Activated CD4-positive, CD25-positive, alpha-beta regulatory T cell treated with anti-CD3 and anti-CD28 coated beads, Interleukin-2, amount 50 U/mL, for 24 hours (primary cell): ENCODE data around the gene CFAP298.
"Not testable (repeated sequence)": the region's sequence is repeated elsewhere in the genome, so short reads cannot be mapped to it uniquely, and the experiment has no call there.

Source experiments
- ATAC-seq, 2 donors: fragments of 150-1000 bp; cut with Tn5 transposase; one replicate each; pipeline ENCODE4 v1.10.0; 2021; ENCODE audit warnings: mild to moderate bottlenecking in 1 of 2, moderate library complexity in 1 of 2

The CFAP298 gene, protein sequence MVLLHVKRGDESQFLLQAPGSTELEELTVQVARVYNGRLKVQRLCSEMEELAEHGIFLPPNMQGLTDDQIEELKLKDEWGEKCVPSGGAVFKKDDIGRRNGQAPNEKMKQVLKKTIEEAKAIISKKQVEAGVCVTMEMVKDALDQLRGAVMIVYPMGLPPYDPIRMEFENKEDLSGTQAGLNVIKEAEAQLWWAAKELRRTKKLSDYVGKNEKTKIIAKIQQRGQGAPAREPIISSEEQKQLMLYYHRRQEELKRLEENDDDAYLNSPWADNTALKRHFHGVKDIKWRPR

DNA sequence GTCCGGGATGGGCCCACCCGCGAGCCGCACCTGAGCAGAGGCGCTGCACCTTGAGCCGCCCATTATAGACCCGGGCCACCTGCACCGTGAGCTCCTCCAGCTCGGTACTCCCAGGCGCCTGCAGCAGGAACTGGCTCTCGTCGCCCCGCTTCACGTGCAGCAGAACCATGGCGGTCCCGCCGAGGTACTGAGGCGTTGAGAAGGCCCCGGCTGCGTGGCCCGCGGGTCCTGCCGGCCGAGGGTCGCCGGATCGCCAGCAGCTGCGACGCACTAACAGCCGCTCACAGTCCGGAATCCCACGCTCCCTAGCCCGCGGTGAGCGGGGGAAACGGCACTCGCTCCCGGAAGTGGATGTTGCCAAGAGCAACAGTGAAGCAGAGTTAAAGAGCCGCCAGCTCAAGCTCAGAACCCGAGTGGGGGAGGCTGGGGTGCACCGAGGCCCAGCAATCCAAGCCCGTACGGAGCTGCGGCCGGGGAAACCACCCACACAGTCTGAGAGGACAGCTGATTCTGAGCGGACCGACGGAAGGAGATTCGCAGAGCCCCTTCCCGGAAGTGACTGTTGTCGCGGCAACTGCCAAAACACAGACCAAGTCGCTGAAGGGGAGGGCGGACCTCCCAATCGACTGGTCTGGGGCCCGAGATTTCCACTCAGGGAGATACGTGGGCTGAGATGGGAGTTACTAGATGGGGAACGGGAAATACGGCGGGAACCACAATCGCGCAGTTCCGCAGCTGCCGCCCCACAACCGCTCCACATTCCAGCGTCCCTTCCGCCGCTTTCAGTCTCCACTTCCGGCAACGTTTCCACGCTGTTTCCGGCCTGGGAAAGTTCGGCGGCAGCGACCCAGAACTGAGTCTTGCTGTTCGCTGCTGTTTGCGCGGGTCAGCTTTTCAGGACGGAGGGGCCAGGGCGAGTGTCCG is at the start of gene CFAP298:
CFAP298 (minus strand) TSS at position 303 of the 924 bp plus-strand sequence; CDS start at position 169, 134 bp downstream.
- ATAC-seq, result peak; percentile 93

DNA sequence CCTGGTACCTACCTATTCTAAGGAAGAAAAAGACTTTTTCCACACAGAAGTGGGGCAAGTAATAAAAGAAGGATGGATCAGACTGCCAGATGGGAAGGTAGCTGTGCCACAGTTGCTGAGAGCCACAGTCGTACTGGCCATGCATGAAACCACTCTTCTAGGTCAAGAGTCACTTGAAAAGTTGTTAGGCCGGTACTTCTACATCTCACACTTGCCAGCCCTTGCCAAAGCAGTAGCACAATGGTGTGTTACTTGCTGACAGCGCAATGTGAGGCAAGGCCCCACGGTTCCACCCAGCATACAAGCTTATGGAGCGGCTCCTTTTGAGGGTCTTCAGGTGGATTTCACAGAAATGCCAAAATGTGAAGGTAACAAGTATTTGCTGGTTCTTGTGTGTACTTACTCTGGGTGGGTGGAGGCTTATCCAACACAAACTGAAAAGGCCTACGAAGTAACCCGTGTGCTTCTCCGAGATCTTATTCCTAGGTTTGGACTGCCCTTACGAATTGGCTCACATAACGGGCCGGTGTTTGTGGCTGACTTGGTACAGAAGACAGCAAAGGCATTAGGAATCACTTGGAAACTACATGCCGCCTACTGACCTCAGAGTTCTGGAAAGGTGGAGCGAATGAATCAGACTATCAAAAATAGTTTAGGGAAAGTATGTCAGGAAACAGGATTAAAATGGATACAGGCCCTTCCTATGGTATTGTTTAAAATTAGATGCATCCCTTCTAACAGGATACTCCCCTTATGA is 49.0 kb upstream of the CFAP298 start:
- not testable (repeated sequence) for ATAC-seq

DNA sequence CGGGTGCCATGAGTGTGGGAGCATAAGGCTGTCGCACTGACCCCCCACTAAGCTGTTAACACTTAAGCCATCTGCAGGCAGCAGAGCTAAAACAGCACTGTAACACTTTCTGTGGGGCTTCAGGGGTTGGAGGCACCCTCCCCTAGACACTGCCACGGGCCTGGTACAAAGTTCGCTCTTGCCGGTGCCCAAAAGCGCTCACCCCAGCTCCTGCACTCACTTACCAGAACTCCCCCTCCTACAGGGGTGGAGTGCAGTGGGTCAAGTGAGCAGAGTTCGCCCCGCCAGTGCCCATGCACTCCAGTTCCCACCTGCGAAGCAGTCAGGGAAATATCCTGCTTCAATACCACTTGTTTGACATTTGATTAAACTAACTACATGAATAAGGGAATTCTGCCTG is 46.3 kb upstream of the CFAP298 start:
- no peak for ATAC-seq

DNA sequence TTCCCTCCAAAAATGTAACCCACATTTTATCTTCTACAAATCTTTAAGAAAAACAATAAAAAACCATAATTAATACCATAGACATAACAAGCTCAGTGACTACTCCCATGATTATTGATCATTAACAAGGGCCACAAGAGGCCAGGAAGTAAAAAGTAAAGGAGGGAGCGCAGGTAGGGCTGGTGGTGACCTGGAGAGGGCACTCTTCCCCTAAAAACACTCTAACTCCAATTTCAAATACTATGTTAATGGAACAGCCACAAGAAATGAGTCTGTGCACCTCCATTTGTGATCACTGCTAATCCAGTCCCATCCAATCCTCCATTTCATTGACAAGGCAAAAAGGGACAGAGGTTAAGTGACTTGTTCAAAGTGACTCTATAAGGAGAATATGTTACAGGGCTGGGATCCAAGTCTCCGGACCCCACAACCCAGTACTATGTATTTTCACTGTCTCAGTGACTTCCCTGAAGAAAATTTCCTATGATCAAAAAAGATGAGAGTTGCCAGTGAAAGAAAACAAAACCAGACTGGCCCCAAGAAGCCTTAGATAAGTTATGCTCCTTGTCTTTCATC is 41.2 kb upstream of the CFAP298 start:
- ATAC-seq, result no peak

DNA sequence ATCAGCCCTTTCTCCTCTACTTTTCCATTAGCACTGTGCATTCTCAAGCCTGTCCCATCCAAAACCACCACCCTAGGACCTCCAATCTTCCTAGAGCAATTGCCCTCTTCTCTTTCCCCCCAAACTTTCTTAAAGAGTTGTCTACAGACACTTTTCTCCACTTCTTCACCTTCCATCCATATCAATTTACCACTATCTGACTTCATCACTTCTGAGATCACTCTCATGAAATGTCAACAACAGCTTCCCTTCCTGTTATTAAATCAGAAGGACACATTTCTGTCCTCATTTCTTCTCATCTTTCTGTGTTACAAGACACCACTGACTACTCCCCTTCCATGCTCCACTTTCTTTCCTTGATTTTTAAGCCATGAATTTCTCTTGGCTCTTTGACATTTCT is 36.0 kb upstream of the CFAP298 start:
- ATAC-seq, result no peak

DNA sequence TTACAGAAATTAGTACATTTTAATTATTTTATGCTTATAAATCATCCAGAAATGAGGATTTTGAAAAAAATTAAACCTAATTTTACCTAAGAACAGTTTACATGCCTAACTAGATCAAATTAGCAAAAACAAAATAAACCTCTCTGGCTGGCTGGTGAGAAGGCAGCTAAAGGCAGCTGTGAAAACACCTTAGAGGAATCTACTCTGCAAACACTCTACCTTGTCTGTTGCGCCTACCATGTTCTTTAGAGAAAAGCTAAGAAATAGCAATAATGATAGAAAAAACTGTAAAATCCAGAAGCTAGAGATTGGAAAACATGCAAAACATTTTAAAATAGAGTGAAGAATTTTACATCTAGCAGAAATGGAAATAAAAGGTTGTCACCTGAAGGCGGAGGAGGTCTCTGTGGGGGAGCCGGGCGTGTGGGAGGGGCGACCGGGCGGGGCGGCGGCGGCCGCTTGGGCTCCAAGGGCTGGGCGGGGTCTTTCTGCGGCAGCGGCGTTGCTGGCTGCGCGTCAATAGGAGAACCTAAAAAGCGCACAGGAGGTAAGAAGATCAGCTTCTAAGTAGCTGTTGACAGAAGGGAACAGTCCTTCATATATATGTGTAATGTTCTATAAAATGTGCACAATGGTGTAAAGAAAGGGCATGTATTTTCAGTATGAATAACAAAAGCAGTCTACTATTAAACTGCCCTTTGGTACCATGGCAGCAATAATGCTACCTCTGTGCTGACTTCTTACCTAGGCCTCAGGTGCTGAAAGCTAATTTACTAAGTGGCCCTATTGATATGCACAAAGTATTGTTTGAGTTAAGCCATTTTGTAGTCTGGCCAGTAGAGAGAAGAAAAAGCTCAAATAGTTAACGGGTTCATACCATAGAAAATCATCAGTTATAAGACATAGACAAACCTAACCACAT is 33.3 kb upstream of the CFAP298 start:
- no peak for ATAC-seq

DNA sequence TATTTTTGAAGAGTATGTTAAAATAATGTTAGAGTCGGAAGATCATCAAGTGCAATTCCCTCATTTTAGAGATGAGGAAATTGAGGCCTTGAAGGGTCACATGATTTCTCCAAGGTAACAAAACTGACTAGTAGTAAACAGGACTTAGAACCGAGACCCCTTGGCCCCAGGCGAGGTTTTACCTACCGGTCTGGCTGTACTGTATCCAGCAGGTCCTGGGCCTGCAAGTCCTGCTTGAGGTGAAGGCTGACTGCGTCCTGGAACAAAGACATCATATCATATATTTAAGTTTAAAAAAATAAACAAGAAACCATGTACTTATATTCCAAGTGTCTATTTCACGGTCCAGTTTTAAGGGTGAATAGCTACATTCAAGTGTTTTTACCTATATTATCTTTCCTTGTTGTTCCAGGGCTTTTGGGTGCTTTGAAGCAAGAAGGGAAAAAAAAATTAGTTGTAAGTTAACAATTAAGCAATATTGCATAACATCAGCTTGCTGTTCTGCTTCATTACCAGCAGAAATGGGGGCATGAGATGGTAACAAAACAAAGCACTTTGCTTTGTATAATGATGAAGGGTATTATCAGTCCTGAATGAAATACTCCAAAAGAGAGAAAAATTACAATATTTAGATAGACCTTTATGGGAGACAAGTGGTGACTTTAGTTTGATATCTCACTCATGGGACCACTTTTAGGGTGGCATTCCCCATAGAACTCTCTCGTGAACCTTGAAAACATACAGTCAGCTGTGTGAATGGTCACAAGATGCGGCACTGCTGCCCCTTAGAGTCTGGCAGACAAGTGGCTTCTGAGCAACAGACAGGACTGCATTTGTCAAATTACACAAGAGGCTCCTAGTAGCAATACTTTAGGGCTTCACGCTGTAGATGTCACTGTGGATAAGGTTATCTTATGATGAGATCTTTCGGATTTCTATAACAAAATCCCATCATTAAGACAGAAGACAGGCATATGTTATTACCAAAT is 29.8 kb upstream of the CFAP298 start:
- no peak for ATAC-seq

DNA sequence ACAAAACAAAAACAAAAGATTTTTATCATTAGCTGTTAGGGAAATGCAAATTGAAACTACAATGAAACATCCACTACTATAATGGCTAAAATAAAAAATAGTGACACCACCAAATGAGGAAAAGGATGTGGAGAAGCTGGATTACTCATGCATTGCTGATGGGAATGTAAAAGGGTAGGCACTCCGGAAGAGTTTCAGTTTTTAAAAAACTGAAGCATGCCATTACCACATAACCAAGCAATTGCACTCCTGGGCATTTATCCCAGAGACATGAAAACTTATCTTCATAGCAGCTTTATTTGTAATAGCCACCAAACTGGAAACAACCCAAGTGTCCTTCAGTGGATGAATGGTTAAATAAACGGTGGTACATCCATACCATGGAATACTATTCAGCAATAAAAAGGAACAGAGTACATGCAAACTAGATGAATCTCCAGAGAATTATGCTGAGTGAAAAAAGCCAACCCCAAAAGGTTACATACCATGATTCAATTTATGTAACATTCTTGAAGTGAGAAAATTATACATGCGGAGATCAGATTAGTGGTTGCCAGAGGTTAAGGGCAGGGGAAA is 14.5 kb upstream of the CFAP298 start:
- no peak for ATAC-seq

DNA sequence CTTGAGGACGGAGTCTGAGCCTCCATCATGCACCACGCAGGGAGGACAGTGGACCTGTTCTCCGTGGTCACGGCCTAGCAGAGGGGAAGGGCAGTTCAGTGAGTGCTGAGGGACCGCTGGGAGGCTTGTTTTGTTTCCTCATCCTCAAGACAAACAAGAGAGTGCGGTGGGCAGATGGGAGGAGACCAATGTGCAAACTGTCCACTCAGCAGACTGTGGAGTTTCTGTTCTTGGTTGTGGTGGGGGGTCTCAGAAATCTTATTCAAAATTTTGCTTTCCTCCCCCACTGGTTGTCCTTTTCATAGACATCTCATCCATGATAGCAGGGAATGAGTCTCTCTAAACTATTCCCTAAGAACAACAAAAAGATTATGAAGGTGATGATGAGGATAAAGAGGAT is 6.0 kb upstream of the CFAP298 start:
- ATAC-seq, result not testable (repeated sequence)

DNA sequence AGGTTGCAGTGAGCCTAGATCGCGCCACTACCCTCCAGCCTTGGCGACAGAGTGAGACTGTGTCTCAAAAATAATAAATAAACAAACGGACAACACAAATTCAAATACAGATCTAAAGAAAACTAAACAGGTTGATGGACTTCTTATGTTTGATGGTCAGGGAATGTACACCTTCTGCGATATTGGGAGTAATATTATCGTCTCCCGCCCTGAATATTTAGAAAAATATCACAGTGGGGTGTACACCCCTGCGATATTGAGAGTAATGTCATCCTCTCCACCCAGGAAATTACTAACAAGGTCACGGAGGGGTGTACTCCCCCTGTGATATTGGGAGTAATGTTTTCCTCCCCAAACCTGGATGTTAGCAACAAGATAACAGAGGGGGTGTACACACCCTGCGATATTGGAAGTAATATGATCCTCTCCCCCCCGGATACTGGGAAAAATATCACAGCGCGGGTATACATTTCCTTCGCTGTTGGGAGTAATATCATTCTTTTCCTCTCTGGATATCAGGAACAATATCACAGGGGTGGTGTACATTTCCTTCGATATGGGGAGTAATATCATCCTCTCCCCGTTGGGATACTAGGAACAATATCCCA is 1.4 kb upstream of the CFAP298 start:
- ATAC-seq, result no peak

DNA sequence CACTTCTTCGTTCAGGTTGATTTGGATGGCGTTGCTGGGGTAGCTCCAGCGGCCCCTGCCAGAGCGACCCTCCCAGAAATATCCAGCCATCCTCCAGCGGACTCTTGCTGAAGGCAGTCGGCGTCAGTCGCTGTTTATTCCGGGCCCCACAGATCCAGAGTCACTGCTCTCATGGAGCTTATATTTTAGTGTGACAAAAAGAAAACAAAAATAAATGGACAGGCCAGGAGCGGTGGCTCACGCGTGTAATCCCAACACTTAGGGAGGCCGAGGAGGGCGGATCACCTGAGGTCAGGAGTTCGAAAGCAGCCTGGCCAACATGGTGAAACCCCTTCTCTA is 791 bp upstream of the CFAP298 start:
- peak in 1 of 2 donors; percentile 7 for ATAC-seq

DNA sequence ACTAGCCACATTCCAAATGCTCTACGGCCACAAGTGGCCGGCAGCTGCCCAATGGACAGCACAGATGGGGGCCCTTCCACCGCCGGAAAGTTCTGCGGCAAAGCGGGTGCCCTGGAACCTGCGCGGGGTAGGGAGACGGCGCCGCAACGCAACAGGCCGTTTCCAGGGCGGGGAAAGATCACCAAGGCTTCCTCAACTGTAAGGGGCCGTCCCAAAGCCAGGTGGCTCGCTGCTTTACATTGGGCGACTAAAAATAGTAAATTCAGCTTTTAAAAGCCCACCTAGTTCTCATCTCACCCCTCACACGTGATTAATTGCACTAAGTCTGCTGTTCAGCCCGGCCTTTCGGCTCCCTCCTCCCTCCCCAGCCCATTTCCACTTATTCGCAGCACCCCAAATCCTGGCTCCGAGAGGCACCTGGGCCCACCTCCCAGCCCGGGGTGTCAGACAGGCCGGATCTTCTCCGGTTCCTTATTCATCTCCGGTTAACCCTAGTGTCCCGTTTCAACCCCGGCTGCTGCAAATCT is 643 bp downstream of the CFAP298 start:
- ATAC-seq, result no peak

DNA sequence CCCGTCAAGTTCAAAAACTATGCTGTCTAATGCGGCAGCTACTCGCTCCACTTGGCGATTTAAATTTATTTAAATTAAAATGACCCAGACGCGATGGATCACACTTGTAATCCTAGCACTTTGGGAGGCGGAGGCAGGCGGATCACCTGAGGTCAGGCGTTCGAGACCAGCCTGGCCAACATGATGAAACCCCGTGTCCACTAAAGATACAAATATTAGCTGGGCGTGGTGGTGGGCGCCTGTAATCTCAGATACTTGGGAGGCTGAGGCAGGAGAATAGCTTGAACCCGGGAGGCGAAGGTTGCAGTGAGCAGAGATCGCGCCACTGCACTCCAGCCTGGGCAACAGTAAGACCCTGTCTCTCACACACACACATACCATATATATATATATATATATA is 1.2 kb downstream of the CFAP298 start:
- ATAC-seq, result not testable (repeated sequence)

DNA sequence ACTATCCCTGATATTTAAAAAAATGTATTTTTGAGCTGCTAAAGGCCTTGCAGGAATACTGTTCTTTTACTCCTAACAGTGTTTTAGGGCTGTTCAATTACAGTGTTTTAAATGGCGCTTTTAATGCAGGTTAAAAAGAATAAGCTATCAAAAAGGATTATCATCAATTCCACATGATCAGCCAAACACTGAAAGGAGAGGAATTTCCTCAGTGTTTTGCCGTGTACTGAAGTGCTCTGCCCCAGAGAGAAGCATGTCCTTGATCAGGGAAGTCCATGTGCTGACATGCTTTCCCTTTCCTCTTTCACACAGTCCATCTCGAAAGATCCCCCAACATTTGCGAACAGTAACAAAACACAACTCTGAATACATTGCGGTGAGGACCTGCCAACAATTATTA is 3.3 kb downstream of the CFAP298 start:
- no peak for ATAC-seq

DNA sequence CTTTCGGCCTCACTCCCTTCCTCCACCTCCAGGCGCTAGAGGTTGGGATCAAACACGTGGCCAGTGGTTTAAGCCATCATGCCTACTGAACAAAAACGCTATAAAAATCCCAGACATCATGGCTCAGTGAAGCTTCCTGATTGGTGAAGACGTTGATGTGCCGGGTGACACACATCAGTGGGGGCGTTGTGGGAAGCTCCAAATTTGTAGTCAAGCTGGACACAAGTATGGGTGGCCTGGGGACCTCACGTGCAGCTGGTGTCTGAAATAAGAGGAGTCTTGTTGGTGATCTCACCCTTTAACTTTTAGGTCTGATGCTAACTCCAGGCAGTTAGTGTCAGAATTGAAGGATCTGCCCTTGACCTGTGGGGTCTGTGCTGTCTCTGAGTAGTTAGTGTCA is 6.7 kb downstream of the CFAP298 start:
- ATAC-seq, result no peak

DNA sequence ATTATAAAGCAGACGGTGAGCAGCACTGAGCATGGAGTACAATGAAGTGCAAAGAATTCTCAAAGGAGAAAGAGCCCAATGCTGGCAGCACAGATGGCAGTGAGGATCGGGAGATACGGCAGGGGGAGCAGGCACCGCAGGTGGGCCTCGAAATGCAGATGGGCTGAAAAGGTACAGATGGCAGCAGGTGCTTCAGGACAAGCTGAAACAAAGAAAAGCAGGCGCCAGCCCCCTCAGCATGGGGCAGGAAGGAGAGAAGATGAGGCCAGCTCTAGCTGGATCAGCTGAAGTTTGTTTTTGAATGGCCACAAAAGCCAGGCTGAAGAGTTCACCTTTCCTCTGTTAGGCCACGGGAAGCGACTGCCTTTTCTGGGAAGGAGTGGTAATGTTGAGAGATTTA is 7.7 kb downstream of the CFAP298 start:
- no peak for ATAC-seq

DNA sequence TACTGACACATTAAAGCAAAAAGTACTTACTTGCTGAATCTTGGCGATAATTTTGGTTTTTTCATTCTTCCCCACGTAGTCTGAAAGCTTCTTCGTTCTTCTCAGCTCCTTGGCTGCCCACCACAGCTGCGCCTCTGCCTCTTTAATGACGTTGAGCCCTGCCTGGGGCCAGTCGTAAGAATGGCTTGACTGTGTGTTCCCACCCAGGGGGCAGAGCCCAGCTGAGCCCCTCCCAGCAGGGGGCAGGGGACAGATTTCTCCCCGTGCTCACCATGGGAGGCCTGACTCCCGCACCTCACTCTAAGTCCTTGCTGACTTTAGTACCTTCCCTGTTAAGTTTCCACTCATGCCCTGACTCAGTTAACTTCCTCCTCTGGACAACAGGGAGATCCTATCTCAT is 9.0 kb downstream of the CFAP298 start:
- ATAC-seq, result no peak

DNA sequence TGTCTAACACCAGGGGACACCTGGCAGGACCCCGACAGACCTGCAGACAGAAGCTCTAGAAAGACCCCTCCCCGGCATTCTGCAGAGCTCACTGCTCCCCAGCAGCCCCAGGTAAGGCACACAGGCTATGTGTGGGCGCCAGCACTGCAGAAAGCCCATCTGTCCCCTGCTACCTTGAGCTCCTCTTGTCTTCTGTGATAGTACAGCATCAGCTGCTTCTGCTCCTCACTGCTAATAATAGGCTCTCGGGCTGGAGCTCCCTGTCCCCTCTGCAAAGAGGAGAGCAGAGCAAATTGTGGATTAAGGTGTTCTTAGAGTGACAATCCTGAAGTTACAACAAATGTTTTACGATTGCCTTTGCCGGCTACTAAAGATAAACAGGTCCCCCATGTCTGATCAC is 10.1 kb downstream of the CFAP298 start:
- no peak for ATAC-seq

DNA sequence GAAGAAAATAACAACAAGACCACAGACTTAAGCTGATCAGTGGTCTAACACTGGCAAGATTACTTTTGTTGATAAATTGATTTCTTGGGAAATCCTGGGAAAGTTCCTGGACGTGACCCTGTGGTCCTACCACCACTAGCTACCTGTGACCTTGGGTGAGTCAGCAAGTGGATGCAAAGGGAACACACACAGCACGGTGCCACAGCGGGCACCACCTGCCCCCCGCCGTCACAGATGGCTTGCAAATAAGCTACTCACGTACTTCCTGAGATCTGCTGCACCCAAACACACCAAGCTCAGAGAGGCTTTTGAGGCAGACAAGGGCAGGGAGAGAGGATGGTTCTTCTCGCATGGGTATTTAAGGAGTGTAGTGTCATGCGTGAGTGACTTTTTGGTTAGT is 12.7 kb downstream of the CFAP298 start:
- no peak for ATAC-seq

DNA sequence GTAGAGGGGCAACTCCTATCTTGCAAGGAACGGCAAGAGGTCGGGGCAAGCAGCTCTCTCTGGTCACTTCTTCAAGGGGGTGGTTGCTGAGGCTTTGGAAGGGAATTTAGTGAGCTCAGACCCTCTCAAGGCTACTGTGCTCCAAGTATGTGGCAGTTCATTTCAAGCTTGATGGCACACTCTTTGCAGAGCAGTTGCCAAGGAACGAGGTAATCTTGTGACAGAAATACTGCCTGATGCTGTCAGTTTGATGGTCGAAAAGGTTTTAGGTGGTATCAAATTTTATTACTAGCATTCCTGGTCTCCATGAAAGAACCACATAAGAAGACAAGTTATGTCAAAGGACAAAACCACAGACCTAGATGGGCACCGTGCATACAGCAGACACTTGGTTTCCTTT is 13.1 kb downstream of the CFAP298 start:
- no peak for ATAC-seq
